C4-2B (cell line): Measurements from ENCODE around the gene ELMO3.

Source experiments
- CTCF ChIP-seq: fragments of 450-650 bp; conservative IDR thresholded peaks from 2 replicates; pipeline ENCODE4 v1.5.1; 2017; ENCODE audit warnings: mild to moderate bottlenecking
- ZFX ChIP-seq: fragments of 450-650 bp; IDR thresholded peaks from 2 replicates; pipeline ENCODE4 v1.6.1; 2017

GRCh38 chr16:67233596-67233995 is 34.7 kb downstream of the ELMO3 start:
- no peak for TF ChIP-seq CTCF
- TF ChIP-seq ZFX = no peak
